IMR-90 (cell line): ENCODE data around the gene CUL4A. TPM values are rescaled to one million over a fixed set of nuclear protein-coding genes. Genes with fewer than 3 reads are reported as not detected.

Experiments
- ATAC-seq: fragments of 200-7000 bp; cut with Tn5 transposase; 2 replicates; pipeline ENCODE4 v1.9.1; 2020; ENCODE audit warnings: low read depth, mild to moderate bottlenecking, moderate library complexity
- BruUV-seq: library from RNA; stranded (reverse); fragments of 400-500 nt; replicated peaks from 2 replicates; lab custom pipeline; 2021; lab: Mats Ljungman, UMichigan
- CTCF ChIA-PET: fragments of 300-600 bp; formaldehyde crosslinking; extraction: SDS; loops from one replicate; lab custom pipeline; 2021; ENCODE audit warnings: antibody characterized with exemption; lab: Yijun Ruan, JAX
- POLR2A ChIA-PET: fragments of 300-600 bp; sonication (Branson Sonifier 250); formaldehyde crosslinking; loops from one replicate; lab custom pipeline; 2022; ENCODE audit warnings: antibody characterized with exemption; ENCODE audit not compliant: unreplicated experiment; lab: Charles Lee
- DNase-seq: peaks from one replicate; pipeline ENCODE4 v3.0.0; 2013
- H2AFZ ChIP-seq: replicated peaks from 2 replicates; pipeline ENCODE3; 2013; ENCODE audit warnings: low read length, mild to moderate bottlenecking; ENCODE audit not compliant: poor library complexity
- H2AK5ac ChIP-seq: 2 replicates; pipeline ENCODE4 v1.6.1; 2013; ENCODE audit warnings: low read depth, low read length, inconsistent platforms
- H2AK9ac ChIP-seq: replicated peaks from 2 replicates; pipeline ENCODE3; 2013; ENCODE audit warnings: mild to moderate bottlenecking, low read depth, low read length, moderate library complexity; ENCODE audit not compliant: poor library complexity
- H2BK120ac ChIP-seq: 2 replicates; pipeline ENCODE4 v1.6.1; 2013; ENCODE audit warnings: low read depth, low read length, inconsistent platforms
- H2BK15ac ChIP-seq: 3 replicates; pipeline ENCODE4 v1.6.1; 2013; ENCODE audit warnings: low read depth, low read length, inconsistent platforms
- H2BK20ac ChIP-seq: 2 replicates; pipeline ENCODE4 v1.6.1; 2013; ENCODE audit warnings: low read depth, mild to moderate bottlenecking, inconsistent platforms, low read length, moderate library complexity
- H2BK5ac ChIP-seq: 2 replicates; pipeline ENCODE4 v1.6.1; 2013; ENCODE audit warnings: mild to moderate bottlenecking, low read depth, low read length, inconsistent platforms; ENCODE audit not compliant: poor library complexity, severe bottlenecking
- H3K14ac ChIP-seq: replicated peaks from 2 replicates; pipeline ENCODE4 v1.6.1; 2013; ENCODE audit warnings: low read depth, low read length, inconsistent platforms
- H3K18ac ChIP-seq: 2 replicates; pipeline ENCODE4 v1.6.1; 2013; ENCODE audit warnings: low read depth, low read length, control low read depth
- H3K23ac ChIP-seq: 2 replicates; pipeline ENCODE4 v1.6.1; 2013; ENCODE audit warnings: low read depth, low read length, inconsistent platforms
- H3K27ac ChIP-seq: 2 replicates; pipeline ENCODE4 v1.5.1; 2013; ENCODE audit warnings: mild to moderate bottlenecking, control low read depth, low read length; ENCODE audit not compliant: insufficient read depth
- H3K27me3 ChIP-seq: 2 replicates; pipeline ENCODE4 v1.6.1; 2013; ENCODE audit warnings: low read length; ENCODE audit not compliant: control insufficient read depth, insufficient read depth
- H3K36me3 ChIP-seq: 2 replicates; pipeline ENCODE4 v1.6.1; 2013; ENCODE audit warnings: low read length, mixed read lengths; ENCODE audit not compliant: control insufficient read depth, insufficient read depth
- H3K4ac ChIP-seq: 2 replicates; pipeline ENCODE4 v1.6.1; 2013; ENCODE audit warnings: low read depth, low read length, inconsistent platforms
- H3K4me1 ChIP-seq: 2 replicates; pipeline ENCODE4 v1.6.1; 2013; ENCODE audit warnings: low read length, mixed read lengths; ENCODE audit not compliant: control insufficient read depth, insufficient read depth
- H3K4me2 ChIP-seq: 2 replicates; pipeline ENCODE4 v1.6.1; 2013; ENCODE audit warnings: low read depth, mild to moderate bottlenecking, control low read depth, low read length, moderate library complexity
- H3K4me3 ChIP-seq: 2 replicates; pipeline ENCODE4 v1.5.1; 2013; ENCODE audit warnings: low read depth, mild to moderate bottlenecking, control low read depth, low read length, moderate library complexity; ENCODE audit not compliant: insufficient read depth
- H3K56ac ChIP-seq: 2 replicates; pipeline ENCODE4 v1.6.1; 2013; ENCODE audit warnings: low read length, inconsistent platforms; ENCODE audit not compliant: insufficient read depth; ENCODE audit errors: extremely low read depth
- H3K79me1 ChIP-seq, 2 experiments: 2 replicates each; pipeline ENCODE4 v1.6.1; 2013; ENCODE audit warnings: low read length in 2 of 2, inconsistent platforms in 1 of 2, low read depth in 1 of 2
- H3K9ac ChIP-seq: 2 replicates; pipeline ENCODE4 v1.6.1; 2013; ENCODE audit warnings: low read depth, low read length, control low read depth
- H3K9me1 ChIP-seq: 2 replicates; pipeline ENCODE4 v1.6.1; 2013; ENCODE audit warnings: low read length, inconsistent platforms; ENCODE audit not compliant: insufficient read depth
- H3K9me3 ChIP-seq: 2 replicates; pipeline ENCODE4 v1.6.1; 2013; ENCODE audit warnings: low read length; ENCODE audit not compliant: control insufficient read depth, insufficient read depth
- H4K20me1 ChIP-seq: 2 replicates; pipeline ENCODE4 v1.6.1; 2013; ENCODE audit warnings: low read length, inconsistent platforms; ENCODE audit not compliant: insufficient read depth
- H4K5ac ChIP-seq: 2 replicates; pipeline ENCODE4 v1.6.1; 2013; ENCODE audit warnings: mild to moderate bottlenecking, low read depth, low read length, control low read depth
- H4K8ac ChIP-seq, 2 experiments: 2 replicates each; pipeline ENCODE4 v1.6.1; 2013; ENCODE audit warnings: low read depth in 2 of 2, low read length in 2 of 2, control low read depth in 1 of 2, inconsistent platforms in 1 of 2
- H4K91ac ChIP-seq: 2 replicates; pipeline ENCODE4 v1.6.1; 2013; ENCODE audit warnings: low read depth, low read length, inconsistent platforms; ENCODE audit not compliant: insufficient read depth
- FOS ChIP-seq: fragments of 150-350 bp; IDR thresholded peaks from 2 replicates; pipeline ENCODE4 v1.6.1; 2016; ENCODE audit warnings: low read depth, low read length
- MXI1 ChIP-seq: IDR thresholded peaks from 2 replicates; pipeline ENCODE4 v1.6.1; 2012; ENCODE audit warnings: low read depth, mild to moderate bottlenecking, low read length, moderate library complexity, borderline replicate concordance
- WGBS, 2 experiments: methylation state at CpG; one replicate each; pipeline versions ENCODE4 v1.1.5 to v1.1.7; 2013; ENCODE audit warnings: missing lambda C conversion rate in 2 of 2; ENCODE audit not compliant: insufficient read length in 1 of 2; ENCODE audit errors: extremely low coverage in 2 of 2; 5-methylcytosine and 5-hydroxymethylcytosine counted together
- dilution Hi-C: fragments of 300-500 bp; cut with HindIII; formaldehyde crosslinking; loops from one replicate; pipeline ENCODE4 v1.14.3; 2018; ENCODE audit warnings: low sequenced_read_pairs; ENCODE audit not compliant: unreplicated experiment
- in situ Hi-C: fragments of 300-500 bp; cut with MboI; formaldehyde crosslinking; loops from 3 replicates; pipeline ENCODE4 v1.14.3; 2019; ENCODE audit warnings: low sequenced_read_pairs, inconsistent platforms, mixed read lengths
- intact Hi-C: fragments of 100-400 bp; cut with micrococcal nuclease; formaldehyde crosslinking; loops from 2 replicates; pipeline ENCODE4 v1.10.0; 2022
- polyA plus RNA-seq, 3 experiments: library from polyadenylated mRNA; depleted of rRNA; stranded (reverse); fragments of >200 nt; gene quantifications; 2 replicates each; pipeline ENCODE4 v1.2.3, GENCODE V29; 2012; ENCODE audit warnings: low replicate concordance in 1 of 3
- total RNA-seq: library from RNA; depleted of rRNA; stranded (reverse); fragments of >200 nt; gene quantifications from 2 replicates; pipeline ENCODE4 v1.2.3, GENCODE V29; 2012

CUL4A gene
- total and polyA plus RNA-seq, 2 of the 4 experiments (the other 2 are of a cell fraction): 86.0 to 146 TPM

DNA sequence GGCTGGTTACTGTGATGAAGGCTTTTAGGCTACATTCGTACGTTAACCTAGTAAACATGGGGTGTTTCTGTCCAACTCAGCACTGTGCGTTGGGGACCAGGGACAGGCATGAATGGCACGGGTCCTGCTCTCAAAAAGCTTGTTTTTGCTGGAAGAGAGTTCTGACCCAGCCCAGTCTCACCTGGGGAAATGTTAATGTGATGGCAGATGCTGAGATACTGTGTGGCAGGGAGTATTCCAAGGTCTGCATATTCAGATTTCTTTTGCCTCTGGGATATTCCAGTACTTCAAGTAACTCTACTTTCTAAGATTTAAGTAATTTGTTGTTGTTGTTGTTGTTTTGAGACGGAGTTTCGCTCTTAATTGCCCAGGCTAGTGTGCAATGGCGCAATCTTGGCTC, 13.7 kb downstream of the CUL4A start:
- DNase-seq (no peak), ATAC-seq (no peak)
- no peak overlapping the region for H2BK15ac ChIP-seq
- H3K27me3 ChIP-seq: no peaks in the 10 kb centered on the region
- no peak overlapping the region for H3K9ac ChIP-seq
- H3K56ac ChIP-seq: no peak overlapping the region
- H4K8ac ChIP-seq: no peak overlapping the region
- in situ Hi-C loops (no loop called here), intact Hi-C loops (no loop called here), dilution Hi-C loops (no loop called here)
- H3K36me3 ChIP-seq: peaks cover 62% of the 10 kb centered on the region
- H3K27ac ChIP-seq: no peak overlapping the region
- TF ChIP-seq FOS: no peak
- no peak for TF ChIP-seq MXI1
- H4K20me1 ChIP-seq: peaks cover 82% of the 10 kb centered on the region
- H2AK5ac ChIP-seq: no peak overlapping the region
- no peak overlapping the region for H3K18ac ChIP-seq
- peaks cover 10% of the 10 kb centered on the region; the same call in 1 of the 2 replicates for H3K4me1 ChIP-seq
- peaks cover 50 to 92% of the 10 kb centered on the region in 2 experiments for H3K79me1 ChIP-seq
- whole genome bisulfite sequencing, 2 experiments: no CpG with 5 or more reads among the region's 7 CpGs
- no peak overlapping the region for H4K5ac ChIP-seq
- H3K23ac ChIP-seq: no peak overlapping the region
- H3K14ac ChIP-seq: no peak overlapping the region
- H3K9me1 ChIP-seq: peaks cover 53% of the 10 kb centered on the region
- POLR2A ChIA-PET: no interaction called here
- no peak overlapping the region for H3K4me3 ChIP-seq
- no peak overlapping the region for H2BK5ac ChIP-seq
- CTCF ChIA-PET: no interaction called here
- H2BK20ac ChIP-seq: no peak overlapping the region
- H4K91ac ChIP-seq: no peak overlapping the region
- no TSS peak for BruUV-seq
- H3K4me2 ChIP-seq: no peak overlapping the region
- no peak overlapping the region for H2AK9ac ChIP-seq
- H2BK120ac ChIP-seq: no peak overlapping the region
- no peak overlapping the region for H2AFZ ChIP-seq
- no peak overlapping the region for H3K4ac ChIP-seq
- no peaks in the 10 kb centered on the region for H3K9me3 ChIP-seq
